GM12874 (cell line): Measurements from ENCODE around the gene USP53.

ENCODE experiments used
- TF ChIP-seq, protein P1 (sequence below): IDR thresholded peaks from 2 replicates; pipeline ENCODE4 v1.5.1; 2011; ENCODE audit warnings: low read depth, mild to moderate bottlenecking, control low read depth, low read length, moderate library complexity; ENCODE audit not compliant: insufficient read depth

Gene USP53

DNA sequence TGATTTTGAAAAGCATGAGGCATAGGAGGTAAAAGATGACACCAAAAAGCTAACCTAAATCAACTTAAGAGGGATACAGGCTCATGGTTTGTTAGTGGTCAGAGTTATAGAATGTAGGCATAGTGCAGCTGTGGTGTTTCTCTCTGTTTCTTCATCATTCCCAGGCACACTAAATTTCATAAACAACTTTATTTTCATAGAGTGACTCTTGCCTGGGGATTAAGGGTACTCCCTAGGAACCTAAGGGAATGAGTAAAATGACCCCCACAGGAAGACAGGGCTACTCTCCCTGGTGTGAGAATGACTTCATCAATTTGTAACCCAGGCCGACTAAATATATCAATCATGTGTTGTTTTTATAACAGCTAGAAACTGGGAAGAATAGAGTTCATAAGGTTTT lies 98.3 kb downstream of the USP53 start:
- TF ChIP-seq, protein P1, sequence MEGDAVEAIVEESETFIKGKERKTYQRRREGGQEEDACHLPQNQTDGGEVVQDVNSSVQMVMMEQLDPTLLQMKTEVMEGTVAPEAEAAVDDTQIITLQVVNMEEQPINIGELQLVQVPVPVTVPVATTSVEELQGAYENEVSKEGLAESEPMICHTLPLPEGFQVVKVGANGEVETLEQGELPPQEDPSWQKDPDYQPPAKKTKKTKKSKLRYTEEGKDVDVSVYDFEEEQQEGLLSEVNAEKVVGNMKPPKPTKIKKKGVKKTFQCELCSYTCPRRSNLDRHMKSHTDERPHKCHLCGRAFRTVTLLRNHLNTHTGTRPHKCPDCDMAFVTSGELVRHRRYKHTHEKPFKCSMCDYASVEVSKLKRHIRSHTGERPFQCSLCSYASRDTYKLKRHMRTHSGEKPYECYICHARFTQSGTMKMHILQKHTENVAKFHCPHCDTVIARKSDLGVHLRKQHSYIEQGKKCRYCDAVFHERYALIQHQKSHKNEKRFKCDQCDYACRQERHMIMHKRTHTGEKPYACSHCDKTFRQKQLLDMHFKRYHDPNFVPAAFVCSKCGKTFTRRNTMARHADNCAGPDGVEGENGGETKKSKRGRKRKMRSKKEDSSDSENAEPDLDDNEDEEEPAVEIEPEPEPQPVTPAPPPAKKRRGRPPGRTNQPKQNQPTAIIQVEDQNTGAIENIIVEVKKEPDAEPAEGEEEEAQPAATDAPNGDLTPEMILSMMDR = no peak

DNA sequence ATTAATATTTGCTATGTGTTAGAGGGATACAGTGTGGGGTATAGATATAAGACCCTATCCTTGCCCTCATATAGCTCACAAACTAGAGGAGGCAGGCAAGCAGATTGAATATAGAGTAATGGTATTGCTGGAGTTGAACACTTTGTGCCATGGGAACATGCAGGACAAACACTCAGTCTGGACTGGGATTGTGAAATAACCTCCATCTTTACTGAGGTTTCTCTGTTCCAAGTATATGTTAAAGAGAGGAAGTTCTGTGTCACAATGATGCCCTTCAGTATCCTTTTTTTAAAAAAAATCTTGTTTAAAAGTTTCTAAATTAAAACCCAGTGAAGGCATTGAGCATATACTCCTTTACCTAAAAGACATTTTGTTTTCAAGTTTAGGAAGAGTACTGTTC lies 100.7 kb downstream of the USP53 start:
- TF ChIP-seq, protein P1 = no peak

DNA sequence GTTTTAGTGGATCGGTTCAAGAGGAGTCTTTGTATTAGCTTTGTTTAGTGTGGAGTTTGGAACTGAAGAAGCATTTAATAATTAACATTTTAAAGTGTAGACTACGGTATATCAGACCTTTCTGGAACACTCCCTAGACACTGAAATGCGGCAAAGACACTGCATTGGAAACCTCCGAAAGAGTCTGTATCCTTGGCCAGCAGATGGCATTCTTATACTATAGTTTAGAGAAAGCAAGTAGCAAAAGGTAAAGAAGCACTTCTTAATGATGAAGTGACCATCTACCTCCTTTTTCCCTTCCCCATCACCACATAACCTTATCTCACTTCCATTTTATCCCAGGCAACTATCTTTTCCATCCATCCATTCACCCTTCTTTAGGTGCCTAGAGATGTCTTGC lies 101.8 kb downstream of the USP53 start:
- TF ChIP-seq, protein P1 = peak; percentile 39

DNA sequence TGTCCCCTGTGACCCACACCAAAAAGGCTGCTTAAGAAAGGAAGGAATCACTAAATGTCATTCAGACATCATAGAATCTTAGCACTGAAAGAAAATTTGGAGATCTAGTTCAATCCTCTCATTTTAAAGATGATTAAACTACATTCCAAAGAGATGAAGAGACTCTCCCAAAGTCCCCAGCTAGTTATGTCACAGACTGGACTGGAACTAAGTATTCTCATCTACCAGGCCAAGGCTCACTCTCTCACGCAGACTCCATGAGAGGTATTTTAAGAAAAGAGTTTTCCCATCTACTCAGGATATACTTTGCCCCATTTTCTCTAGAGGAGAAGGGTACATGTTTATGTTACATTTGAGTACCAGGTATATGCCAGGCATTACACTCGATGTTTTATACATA lies 102.5 kb downstream of the USP53 start:
- TF ChIP-seq, protein P1 = no peak

DNA sequence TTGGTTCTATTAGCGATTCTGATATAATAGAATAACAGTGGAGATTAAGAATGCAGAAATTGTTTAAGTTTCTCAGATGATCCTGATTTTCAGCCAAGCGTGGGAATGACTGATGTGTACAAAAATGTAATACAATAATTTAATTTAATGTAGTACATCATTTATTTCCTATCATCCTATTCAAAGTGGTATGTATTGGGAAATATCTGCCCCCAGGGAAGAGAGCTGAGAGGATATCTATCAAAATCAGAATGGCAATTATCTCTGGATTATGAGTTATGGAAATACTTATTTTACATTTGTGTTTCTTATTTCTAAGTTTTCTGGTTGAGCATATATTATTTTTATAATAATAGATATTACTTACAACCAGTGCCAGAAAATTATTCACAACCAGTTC lies 105.5 kb downstream of the USP53 start:
- TF ChIP-seq, protein P1 = no peak

DNA sequence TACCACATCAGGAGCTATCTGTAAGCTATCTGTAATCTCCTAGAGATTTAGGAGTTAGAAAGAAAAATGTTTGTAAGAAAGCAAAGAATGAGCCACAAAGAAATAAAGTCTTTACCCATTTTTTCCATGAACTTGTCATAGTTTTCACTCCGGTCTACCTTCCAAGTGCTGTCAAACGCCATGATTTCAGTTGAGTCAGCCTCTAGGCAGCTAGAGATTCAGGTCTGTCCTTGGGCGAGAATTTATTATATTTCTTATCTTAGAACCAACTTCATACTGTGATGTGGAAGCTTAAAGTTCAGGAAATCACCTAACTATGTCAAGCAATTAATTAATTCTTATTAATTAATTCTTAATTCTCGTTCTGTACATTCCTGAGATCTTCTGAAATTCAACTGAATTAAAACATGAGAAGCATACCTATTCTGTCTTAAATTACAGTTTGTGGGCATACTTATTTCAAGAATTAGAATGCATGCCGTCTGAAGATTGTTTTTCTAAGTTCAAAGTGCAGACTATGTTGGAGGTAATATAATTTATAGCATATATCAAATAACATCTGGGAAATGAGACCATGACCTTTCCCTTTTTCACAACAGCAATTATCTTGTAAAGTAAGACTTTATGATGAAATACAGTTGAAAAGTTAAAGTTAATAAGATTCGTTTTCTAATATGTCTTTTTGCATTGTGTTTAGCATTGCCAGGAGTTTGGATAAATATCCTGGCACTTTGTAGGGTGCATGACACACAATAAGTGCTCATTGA lies 109.6 kb downstream of the USP53 start, which contains the start of gene FABP2:
Gene FABP2 (minus strand): TSS at position 218 of the 767 bp plus-strand sequence. CDS start 36 bp downstream, at position 182.
- TF ChIP-seq, protein P1 = no peak

DNA sequence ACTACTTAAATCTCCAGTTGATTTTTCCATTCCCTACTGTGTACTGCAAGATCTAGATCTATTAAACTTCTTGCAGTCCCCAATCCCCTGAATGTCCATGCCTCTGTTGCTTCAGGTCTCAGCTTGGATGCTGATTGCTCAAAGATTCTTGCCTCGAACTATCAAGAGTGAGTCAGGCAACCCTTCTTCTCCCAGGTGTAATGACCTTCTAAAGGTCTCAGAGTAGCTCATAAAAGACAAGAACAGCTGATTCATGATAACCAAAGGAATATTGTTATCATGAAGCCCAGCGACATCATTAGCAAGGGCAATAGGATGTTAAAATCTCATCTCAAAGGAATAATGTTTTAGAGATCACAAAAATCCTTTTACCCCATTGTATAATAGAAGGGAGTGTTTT lies 116.2 kb downstream of the USP53 start:
- TF ChIP-seq, protein P1 = no peak
